ENCODE results near the gene GALR3.

Gene GALR3

GRCh38 chr22:37860796-37861421, 37.7 kb downstream of the GALR3 start:
- peak overlapping the region; percentile 1 for H3K27ac Mint-ChIP-seq
- no peak for DNase-seq
- no peaks in the 10 kb centered on the region for H3K27me3 Mint-ChIP-seq
- H3K4me1 Mint-ChIP-seq (ENCODE audit: low read depth), result peaks cover 22% of the 10 kb centered on the region
- H3K36me3 Mint-ChIP-seq (ENCODE audit: low read depth), result peaks cover 93% of the 10 kb centered on the region
- H3K4me3 Mint-ChIP-seq, result no peak overlapping the region
- no peaks in the 10 kb centered on the region for H3K9me3 Mint-ChIP-seq

GRCh38 chr22:37862570-37863325, 39.6 kb downstream of the GALR3 start:
- no peak for DNase-seq
- peaks cover 94% of the 10 kb centered on the region for H3K36me3 Mint-ChIP-seq (ENCODE audit: low read depth)
- H3K9me3 Mint-ChIP-seq, result no peaks in the 10 kb centered on the region
- peak overlapping the region; percentile 52 for H3K27ac Mint-ChIP-seq
- H3K4me3 Mint-ChIP-seq, result no peak overlapping the region
- no peaks in the 10 kb centered on the region for H3K27me3 Mint-ChIP-seq
- H3K4me1 Mint-ChIP-seq (ENCODE audit: low read depth), result peaks cover 20% of the 10 kb centered on the region

DNA sequence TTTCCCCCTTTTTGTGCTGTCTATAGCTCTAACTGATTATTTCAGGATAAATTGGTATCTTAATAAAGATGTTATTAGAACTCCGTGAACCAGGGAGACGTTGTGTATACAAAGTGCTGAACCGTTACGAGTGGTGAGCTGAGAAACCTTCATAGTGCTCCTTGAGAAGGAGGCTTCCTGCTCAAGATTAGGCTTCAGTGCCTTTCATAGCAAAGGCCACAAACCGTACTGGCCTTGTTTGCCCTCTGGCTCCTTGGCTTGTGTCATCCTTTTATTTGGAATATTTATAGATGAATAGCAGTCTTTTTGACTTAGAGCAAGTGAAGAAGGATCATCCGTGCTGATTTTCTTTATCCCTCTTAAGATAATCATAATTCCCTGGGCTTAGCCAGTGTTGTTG, 42.3 kb downstream of the GALR3 start:
- Mint-ChIP-seq H3K27me3 (no peaks in the 10 kb centered on the region), H3K27ac (no peak overlapping the region), H3K9me3 (no peaks in the 10 kb centered on the region), H3K4me3 (no peak overlapping the region), H3K4me1 (ENCODE audit: low read depth) (peaks cover 20% of the 10 kb centered on the region), H3K36me3 (ENCODE audit: low read depth) (peaks cover 97% of the 10 kb centered on the region)
- no peak for DNase-seq

GRCh38 chr22:37870273-37870672, 47.1 kb downstream of the GALR3 start:
- Mint-ChIP-seq H3K4me1 (ENCODE audit: low read depth) (no peaks in the 10 kb centered on the region), H3K9me3 (no peaks in the 10 kb centered on the region), H3K36me3 (ENCODE audit: low read depth) (peaks cover 94% of the 10 kb centered on the region), H3K27me3 (no peaks in the 10 kb centered on the region), H3K4me3 (no peak overlapping the region), H3K27ac (no peak overlapping the region)
- no peak for DNase-seq

All from activated T-cell treated with anti-CD3 and anti-CD28 coated beads, Interleukin-2, amount 50 U/mL, for 24 hours (primary cell).